Activated naive CD8-positive, alpha-beta T cell treated with anti-CD3 and anti-CD28 coated beads for 36 hours (primary cell): ENCODE results near the gene MYEOV. TPM values are rescaled to one million over a fixed set of nuclear protein-coding genes. Genes with fewer than 3 reads are reported as not detected.
A peak's percentile ranks its signal among the peaks of the same experiment; 100 is the strongest.

ENCODE experiments used
- DNase-seq: peaks from one replicate; pipeline ENCODE4 v3.0.0; 2021
- H3K27ac Mint-ChIP-seq: one replicate; pipeline ENCODE4 v1.8.0; 2022; ENCODE audit warnings: mild to moderate bottlenecking, moderate library complexity, mixed read lengths
- H3K27me3 Mint-ChIP-seq: one replicate; pipeline ENCODE4 v1.8.0; 2022; ENCODE audit warnings: mild to moderate bottlenecking, mixed read lengths
- H3K36me3 Mint-ChIP-seq: one replicate; pipeline ENCODE4 v1.8.0; 2021; ENCODE audit warnings: mild to moderate bottlenecking, mixed read lengths
- H3K4me1 Mint-ChIP-seq: one replicate; pipeline ENCODE4 v1.8.0; 2021; ENCODE audit warnings: mixed read lengths
- H3K4me3 Mint-ChIP-seq: one replicate; pipeline ENCODE4 v1.8.0; 2022; ENCODE audit warnings: mild to moderate bottlenecking, moderate library complexity, mixed read lengths
- H3K9me3 Mint-ChIP-seq: one replicate; pipeline ENCODE4 v1.8.0; 2022; ENCODE audit warnings: mixed read lengths
- total RNA-seq, 2 experiments: library from RNA; stranded (reverse); gene quantifications; one replicate each; pipeline ENCODE4 v1.2.3, GENCODE V29; 2021

The MYEOV gene
- total RNA-seq, 2 experiments from 2014 or later = not detected

GRCh38 chr11:69300120-69301060 lies 6.4 kb downstream of the MYEOV start:
- DNase-seq = no peak
- no peak overlapping the region for H3K27ac Mint-ChIP-seq
- no peaks in the 10 kb centered on the region for H3K36me3 Mint-ChIP-seq
- no peaks in the 10 kb centered on the region for H3K27me3 Mint-ChIP-seq
- H3K4me3 Mint-ChIP-seq = no peak overlapping the region
- no peaks in the 10 kb centered on the region for H3K9me3 Mint-ChIP-seq
- H3K4me1 Mint-ChIP-seq = peaks cover 34% of the 10 kb centered on the region

GRCh38 chr11:69301081-69301454 lies 7.1 kb downstream of the MYEOV start:
- Mint-ChIP-seq H3K36me3 (no peaks in the 10 kb centered on the region), H3K9me3 (no peaks in the 10 kb centered on the region), H3K27ac (no peak overlapping the region), H3K4me1 (peaks cover 28% of the 10 kb centered on the region), H3K27me3 (no peaks in the 10 kb centered on the region), H3K4me3 (no peak overlapping the region)
- DNase-seq = no peak

GRCh38 chr11:69301455-69302401 lies 7.8 kb downstream of the MYEOV start:
- Mint-ChIP-seq H3K27me3 (no peaks in the 10 kb centered on the region), H3K27ac (no peak overlapping the region), H3K36me3 (no peaks in the 10 kb centered on the region), H3K4me1 (peaks cover 23% of the 10 kb centered on the region), H3K9me3 (no peaks in the 10 kb centered on the region), H3K4me3 (no peak overlapping the region)
- peak; percentile 32 for DNase-seq

GRCh38 chr11:69302447-69303020 lies 8.6 kb downstream of the MYEOV start:
- no peaks in the 10 kb centered on the region for H3K36me3 Mint-ChIP-seq
- H3K27ac Mint-ChIP-seq = no peak overlapping the region
- H3K9me3 Mint-ChIP-seq = no peaks in the 10 kb centered on the region
- no peak for DNase-seq
- peaks cover 15% of the 10 kb centered on the region for H3K4me1 Mint-ChIP-seq
- H3K27me3 Mint-ChIP-seq = no peaks in the 10 kb centered on the region
- H3K4me3 Mint-ChIP-seq = no peak overlapping the region

- H3K36me3 Mint-ChIP-seq = no peaks in the 10 kb centered on the region
- H3K27ac Mint-ChIP-seq = no peak overlapping the region
- no peaks in the 10 kb centered on the region for H3K27me3 Mint-ChIP-seq
- H3K4me3 Mint-ChIP-seq = no peak overlapping the region
- no peak for DNase-seq
- no peaks in the 10 kb centered on the region for H3K9me3 Mint-ChIP-seq
- peaks cover 6% of the 10 kb centered on the region for H3K4me1 Mint-ChIP-seq
Measured at GRCh38 chr11:69303427-69303826, 9.5 kb downstream of the MYEOV start.

GRCh38 chr11:69304258-69304657 lies 10.3 kb downstream of the MYEOV start:
- Mint-ChIP-seq H3K27me3 (no peaks in the 10 kb centered on the region), H3K36me3 (no peaks in the 10 kb centered on the region), H3K4me3 (no peak overlapping the region), H3K4me1 (peaks cover 2% of the 10 kb centered on the region), H3K9me3 (no peaks in the 10 kb centered on the region), H3K27ac (no peak overlapping the region)
- no peak for DNase-seq

- Mint-ChIP-seq H3K4me3 (no peak overlapping the region), H3K27me3 (no peaks in the 10 kb centered on the region), H3K9me3 (no peaks in the 10 kb centered on the region), H3K36me3 (no peaks in the 10 kb centered on the region), H3K27ac (no peak overlapping the region), H3K4me1 (peaks cover under 1% of the 10 kb centered on the region)
- no peak for DNase-seq
Measured at GRCh38 chr11:69304686-69305085, 10.7 kb downstream of the MYEOV start.

GRCh38 chr11:69305885-69306540 lies 12.1 kb downstream of the MYEOV start:
- DNase-seq = no peak
- Mint-ChIP-seq H3K9me3 (no peaks in the 10 kb centered on the region), H3K27me3 (no peaks in the 10 kb centered on the region), H3K27ac (no peak overlapping the region), H3K4me3 (no peak overlapping the region), H3K4me1 (peaks cover 11% of the 10 kb centered on the region), H3K36me3 (no peaks in the 10 kb centered on the region)

GRCh38 chr11:69306821-69307220 lies 12.9 kb downstream of the MYEOV start:
- H3K4me3 Mint-ChIP-seq = no peak overlapping the region
- no peak for DNase-seq
- H3K36me3 Mint-ChIP-seq = no peaks in the 10 kb centered on the region
- H3K27ac Mint-ChIP-seq = no peak overlapping the region
- no peaks in the 10 kb centered on the region for H3K27me3 Mint-ChIP-seq
- H3K9me3 Mint-ChIP-seq = no peaks in the 10 kb centered on the region
- peaks cover 19% of the 10 kb centered on the region for H3K4me1 Mint-ChIP-seq

- no peak for DNase-seq
- Mint-ChIP-seq H3K27ac (no peak overlapping the region), H3K4me1 (peaks cover 23% of the 10 kb centered on the region), H3K36me3 (no peaks in the 10 kb centered on the region), H3K9me3 (no peaks in the 10 kb centered on the region), H3K27me3 (no peaks in the 10 kb centered on the region), H3K4me3 (no peak overlapping the region)
Measured at GRCh38 chr11:69307421-69307820, 13.5 kb downstream of the MYEOV start.

GRCh38 chr11:69307871-69308431 lies 14.0 kb downstream of the MYEOV start:
- Mint-ChIP-seq H3K4me1 (peaks cover 23% of the 10 kb centered on the region), H3K27me3 (no peaks in the 10 kb centered on the region), H3K27ac (no peak overlapping the region), H3K36me3 (no peaks in the 10 kb centered on the region), H3K4me3 (no peak overlapping the region), H3K9me3 (no peaks in the 10 kb centered on the region)
- no peak for DNase-seq

GRCh38 chr11:69308491-69308911 lies 14.5 kb downstream of the MYEOV start:
- no peaks in the 10 kb centered on the region for H3K27me3 Mint-ChIP-seq
- H3K9me3 Mint-ChIP-seq = no peaks in the 10 kb centered on the region
- no peak overlapping the region for H3K4me3 Mint-ChIP-seq
- H3K4me1 Mint-ChIP-seq = peaks cover 23% of the 10 kb centered on the region
- no peaks in the 10 kb centered on the region for H3K36me3 Mint-ChIP-seq
- DNase-seq = no peak
- H3K27ac Mint-ChIP-seq = no peak overlapping the region

GRCh38 chr11:69308936-69309615 lies 15.1 kb downstream of the MYEOV start:
- no peaks in the 10 kb centered on the region for H3K9me3 Mint-ChIP-seq
- H3K27ac Mint-ChIP-seq = no peak overlapping the region
- H3K36me3 Mint-ChIP-seq = no peaks in the 10 kb centered on the region
- DNase-seq = no peak
- H3K4me3 Mint-ChIP-seq = no peak overlapping the region
- peaks cover 23% of the 10 kb centered on the region for H3K4me1 Mint-ChIP-seq
- H3K27me3 Mint-ChIP-seq = no peaks in the 10 kb centered on the region
